Measurements from ENCODE around the gene TNFRSF8.

GRCh38 chr1:12157366-12158231, 94.5 kb downstream of the TNFRSF8 start:
- TF ChIP-seq GABPB1 (CRISPR knock-in tag; IDR thresholded peaks at IDR 0.05), result no peak
- TF ChIP-seq SP1 (CRISPR knock-in tag; conservative IDR thresholded peaks at IDR 0.05), result no peak
- no peak for TF ChIP-seq MAX (CRISPR knock-in tag; IDR thresholded peaks at IDR 0.05)
- TF ChIP-seq CTCF (IDR thresholded peaks at IDR 0.05), result no peak
- TF ChIP-seq PREB (CRISPR knock-in tag; IDR thresholded peaks at IDR 0.05; ENCODE audit: borderline replicate concordance), result no peak
